Measurements from ENCODE around the gene SAP30BP.

The SAP30BP gene

GRCh38 chr17:75694536-75694935, 27.4 kb downstream of the SAP30BP start:
- H3K9me2 ChIP-seq (replicated peaks; ENCODE audit: control insufficient read depth, low read length) = no peaks in the 10 kb centered on the region
- peaks cover 14% of the 10 kb centered on the region for H4K20me1 ChIP-seq (ENCODE audit: control insufficient read depth, insufficient read depth, low read depth, low read length)
- H3K4me1 ChIP-seq (ENCODE audit: control insufficient read depth, low read length) = peaks cover 10% of the 10 kb centered on the region
- H3F3A ChIP-seq (ENCODE audit: control insufficient read depth, insufficient read depth) = 0 out of 2 replicates have a peak, but pooled peaks cover 3% of the 10 kb centered on the region
- no peak overlapping the region for H3K4me3 ChIP-seq (ENCODE audit: low read length)
- H3K4me2 ChIP-seq (ENCODE audit: low read length) = no peak overlapping the region
- TF ChIP-seq CTCF (IDR thresholded peaks at IDR 0.05; ENCODE audit: low read depth, low read length, poor library complexity, severe bottlenecking) (no peak), EZH2phosphoT487 (IDR thresholded peaks at IDR 0.05; ENCODE audit: borderline replicate concordance, low read length) (no peak)
- no peaks in the 10 kb centered on the region for H3K27me3 ChIP-seq (ENCODE audit: control insufficient read depth, low read length)
- no peak overlapping the region for H3K27ac ChIP-seq (ENCODE audit: low read depth, low read length)
- H3K9me3 ChIP-seq (ENCODE audit: control insufficient read depth, insufficient read depth, low read length) = no peaks in the 10 kb centered on the region
- peaks cover 86% of the 10 kb centered on the region for H3K36me3 ChIP-seq (ENCODE audit: control insufficient read depth, low read length)
- H3K79me2 ChIP-seq (ENCODE audit: control insufficient read depth, low read length) = peaks cover 48% of the 10 kb centered on the region

- Histone ChIP-seq H3K4me2 (ENCODE audit: low read length) (no peak overlapping the region), H3K4me3 (ENCODE audit: low read length) (no peak overlapping the region), H3K9me2 (replicated peaks; ENCODE audit: control insufficient read depth, low read length) (no peaks in the 10 kb centered on the region), H3K9me3 (ENCODE audit: control insufficient read depth, insufficient read depth, low read length) (no peaks in the 10 kb centered on the region), H3K36me3 (ENCODE audit: control insufficient read depth, low read length) (peaks cover 91% of the 10 kb centered on the region), H3K27ac (ENCODE audit: low read depth, low read length) (no peak overlapping the region), H3K4me1 (ENCODE audit: control insufficient read depth, low read length) (peaks cover 3% of the 10 kb centered on the region), H3K79me2 (ENCODE audit: control insufficient read depth, low read length) (peaks cover 41% of the 10 kb centered on the region), H3F3A (ENCODE audit: control insufficient read depth, insufficient read depth) (no peaks in the 10 kb centered on the region), H4K20me1 (ENCODE audit: control insufficient read depth, insufficient read depth, low read depth, low read length) (peaks cover 11% of the 10 kb centered on the region), H3K27me3 (ENCODE audit: control insufficient read depth, low read length) (no peaks in the 10 kb centered on the region)
- TF ChIP-seq EZH2phosphoT487 (IDR thresholded peaks at IDR 0.05; ENCODE audit: borderline replicate concordance, low read length) (no peak), CTCF (IDR thresholded peaks at IDR 0.05; ENCODE audit: low read depth, low read length, poor library complexity, severe bottlenecking) (no peak)
Measured at GRCh38 chr17:75695141-75695829, 28.1 kb downstream of the SAP30BP start.

DNA sequence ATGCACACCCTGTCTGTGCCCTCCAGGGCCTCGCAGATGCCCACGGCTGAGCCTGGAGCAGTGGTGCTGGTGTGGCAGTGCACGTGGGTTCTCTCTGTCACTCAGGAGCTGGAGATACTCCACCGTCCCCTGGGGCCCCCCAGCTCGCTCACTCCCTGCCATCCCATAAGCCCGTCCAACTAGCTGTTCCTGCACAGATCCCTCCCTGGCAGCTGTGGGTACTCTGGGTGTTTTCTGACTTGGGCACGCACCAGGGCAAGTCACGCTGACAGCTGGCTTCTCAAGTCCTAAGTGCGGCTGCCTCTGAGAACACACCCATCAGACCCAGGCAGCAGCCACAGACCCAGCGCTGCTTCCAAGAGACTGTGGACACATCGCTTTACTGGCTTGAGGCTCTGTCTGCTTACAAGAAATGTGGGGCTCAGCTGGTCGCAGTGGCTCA, 28.7 kb downstream of the SAP30BP start:
- H3K4me1 ChIP-seq (ENCODE audit: control insufficient read depth, low read length) = no peaks in the 10 kb centered on the region
- H3K9me3 ChIP-seq (ENCODE audit: control insufficient read depth, insufficient read depth, low read length) = no peaks in the 10 kb centered on the region
- peaks cover 6% of the 10 kb centered on the region for H4K20me1 ChIP-seq (ENCODE audit: control insufficient read depth, insufficient read depth, low read depth, low read length)
- H3K9me2 ChIP-seq (replicated peaks; ENCODE audit: control insufficient read depth, low read length) = no peaks in the 10 kb centered on the region
- no peak overlapping the region for H3K4me3 ChIP-seq (ENCODE audit: low read length)
- peaks cover 35% of the 10 kb centered on the region for H3K79me2 ChIP-seq (ENCODE audit: control insufficient read depth, low read length)
- no peak for TF ChIP-seq EZH2phosphoT487 (IDR thresholded peaks at IDR 0.05; ENCODE audit: borderline replicate concordance, low read length)
- no peak for TF ChIP-seq CTCF (IDR thresholded peaks at IDR 0.05; ENCODE audit: low read depth, low read length, poor library complexity, severe bottlenecking)
- H3K27ac ChIP-seq (ENCODE audit: low read depth, low read length) = no peak overlapping the region
- H3F3A ChIP-seq (ENCODE audit: control insufficient read depth, insufficient read depth) = no peaks in the 10 kb centered on the region
- H3K27me3 ChIP-seq (ENCODE audit: control insufficient read depth, low read length) = no peaks in the 10 kb centered on the region
- H3K4me2 ChIP-seq (ENCODE audit: low read length) = no peak overlapping the region
- H3K36me3 ChIP-seq (ENCODE audit: control insufficient read depth, low read length) = peaks cover 91% of the 10 kb centered on the region
